DLD1 (cell line): ENCODE data around the gene AZU1.
"Not testable (repeated sequence)": the region's sequence is repeated elsewhere in the genome, so short reads cannot be mapped to it uniquely, and the experiment has no call there.

Experiments
- in situ Hi-C: cut with HindIII; loops from 2 replicates; pipeline ENCODE4 v1.10.0; 2017; ENCODE audit warnings: low sequenced_read_pairs

Gene AZU1

GRCh38 chr19:824885-825284 lies 2.8 kb upstream of the AZU1 start:
- in situ Hi-C loops: no loop called here

GRCh38 chr19:825897-826644 lies 1.6 kb upstream of the AZU1 start:
- in situ Hi-C loops: no loop called here

GRCh38 chr19:827314-827709 lies 325 bp upstream of the AZU1 start:
- in situ Hi-C loops: no loop called here

- in situ Hi-C loops: no loop called here
Measured at GRCh38 chr19:829129-829758, 1.6 kb downstream of the AZU1 start.

GRCh38 chr19:831407-832369 lies 4.1 kb downstream of the AZU1 start:
- in situ Hi-C loops: no loop called here

GRCh38 chr19:834216-834615 lies 6.6 kb downstream of the AZU1 start:
- in situ Hi-C loops: no loop called here

- in situ Hi-C loops: no loop called here
Measured at GRCh38 chr19:835210-835810, 7.7 kb downstream of the AZU1 start.

GRCh38 chr19:840519-841206 lies 13.0 kb downstream of the AZU1 start, which contains the start of gene PRTN3:
PRTN3 (plus strand) TSS chr19:840999; CDS start chr19:841009, 10 bp downstream.
- in situ Hi-C loops: no loop called here

- in situ Hi-C loops: not testable (repeated sequence)
Measured at GRCh38 chr19:842802-843179, 15.2 kb downstream of the AZU1 start.

- in situ Hi-C loops: no loop called here
Measured at GRCh38 chr19:843180-843835, 15.7 kb downstream of the AZU1 start.

- in situ Hi-C loops: no loop called here
Measured at GRCh38 chr19:843836-844545, 16.4 kb downstream of the AZU1 start.

- in situ Hi-C loops: no loop called here
Measured at GRCh38 chr19:844546-844971, 16.9 kb downstream of the AZU1 start.

GRCh38 chr19:845707-846521 lies 18.3 kb downstream of the AZU1 start:
- in situ Hi-C loops: no loop called here

- in situ Hi-C loops: no loop called here
Measured at GRCh38 chr19:848386-848921, 20.8 kb downstream of the AZU1 start.

- in situ Hi-C loops: not testable (repeated sequence)
Measured at GRCh38 chr19:849195-849594, 21.6 kb downstream of the AZU1 start.

GRCh38 chr19:850221-850978 lies 22.8 kb downstream of the AZU1 start:
- in situ Hi-C loops: no loop called here

- in situ Hi-C loops: no loop called here
Measured at GRCh38 chr19:850979-851335, 23.3 kb downstream of the AZU1 start.
